NCI-H1417 (cell line): ENCODE results near the gene ATP8B2.
A peak's percentile ranks its signal among the peaks of the same experiment; 100 is the strongest.
"Not testable (repeated sequence)": the region's sequence is repeated elsewhere in the genome, so short reads cannot be mapped to it uniquely, and the experiment has no call there.

Experiments
- DNase-seq, 3 experiments: peaks; one replicate each; lab custom pipeline; 2025; lab: John Stamatoyannopoulos, UW

ATP8B2 gene

GRCh38 chr1:154347961-154348360 is 22.6 kb downstream of the ATP8B2 start:
- no peak for DNase-seq

- DNase-seq, result no peak
Measured at GRCh38 chr1:154348429-154349076, 23.2 kb downstream of the ATP8B2 start.

GRCh38 chr1:154349121-154349520 is 23.8 kb downstream of the ATP8B2 start:
- DNase-seq, result no peak

GRCh38 chr1:154350383-154350782 is 25.1 kb downstream of the ATP8B2 start:
- DNase-seq, result no peak

- DNase-seq, result peak in 1 of 3 experiments; percentile 25
Measured at GRCh38 chr1:154351363-154352068, 26.2 kb downstream of the ATP8B2 start.

GRCh38 chr1:154352245-154352580 is 26.9 kb downstream of the ATP8B2 start:
- DNase-seq, result no peak

- DNase-seq, result peak; percentile 40 to 60 (median 54)
Measured at GRCh38 chr1:154352581-154353459, 27.5 kb downstream of the ATP8B2 start.

- DNase-seq, result peak in 1 of 3 experiments; percentile 19
Measured at GRCh38 chr1:154353460-154353904, 28.2 kb downstream of the ATP8B2 start.

GRCh38 chr1:154353966-154354365 is 28.6 kb downstream of the ATP8B2 start:
- no peak for DNase-seq

GRCh38 chr1:154358519-154358918 is 33.2 kb downstream of the ATP8B2 start:
- no peak for DNase-seq

- DNase-seq, result no peak
Measured at GRCh38 chr1:154360288-154360687, 35.0 kb downstream of the ATP8B2 start.

GRCh38 chr1:154360881-154361280 is 35.6 kb downstream of the ATP8B2 start:
- DNase-seq, result not testable (repeated sequence)

- no peak for DNase-seq
Measured at GRCh38 chr1:154361357-154361756, 36.0 kb downstream of the ATP8B2 start.

GRCh38 chr1:154371436-154371835 is 46.1 kb downstream of the ATP8B2 start:
- DNase-seq, result no peak

GRCh38 chr1:154373777-154374357 is 48.5 kb downstream of the ATP8B2 start:
- DNase-seq, result not testable (repeated sequence)

- DNase-seq, result no peak
Measured at GRCh38 chr1:154379301-154379700, 54.0 kb downstream of the ATP8B2 start.

GRCh38 chr1:154384650-154385489 is 59.5 kb downstream of the ATP8B2 start:
- no peak for DNase-seq

- DNase-seq, result no peak
Measured at GRCh38 chr1:154386643-154387352, 61.5 kb downstream of the ATP8B2 start.

- DNase-seq, result no peak
Measured at GRCh38 chr1:154391086-154391770, 65.9 kb downstream of the ATP8B2 start.

GRCh38 chr1:154398141-154398540 is 72.8 kb downstream of the ATP8B2 start:
- no peak for DNase-seq
